Common myeloid progenitor, CD34-positive (primary cell): ENCODE results near the gene GLRX5.

Experiments used
- CTCF ChIA-PET: fragments of 350-600 bp; sonication (Branson Sonifier 250); formaldehyde crosslinking; loops from one replicate; lab custom pipeline; 2021; ENCODE audit warnings: antibody characterized with exemption; lab: Charles Lee
- POLR2A ChIA-PET: fragments of 350-600 bp; sonication (Branson Sonifier 250); formaldehyde crosslinking; loops from one replicate; lab custom pipeline; 2021; ENCODE audit warnings: antibody characterized with exemption; lab: Charles Lee
- DNase-seq, 3 donors: peaks; one replicate each; pipeline versions ENCODE4 v3.0.0 to v3.0.0-alpha.2; 2013
- H3K27ac ChIP-seq, 2 experiments: 1 replicate in 1 of 2; 2 replicates in 1 of 2; pipeline ENCODE4 v1.7.0; 2013; ENCODE audit warnings: inconsistent platforms in 2 of 2, low read length in 2 of 2, mild to moderate bottlenecking in 2 of 2, low read depth in 1 of 2, moderate library complexity in 1 of 2; ENCODE audit not compliant: severe bottlenecking in 2 of 2, insufficient read depth in 1 of 2, poor library complexity in 1 of 2
- H3K27me3 ChIP-seq, 5 experiments: replicated peaks in 2 of 5; 1 replicate in 3 of 5; 2 replicates in 2 of 5; pipeline versions ENCODE4 v1.6.1 to v1.7.0; 2013; ENCODE audit warnings: low read length in 4 of 5, mild to moderate bottlenecking in 2 of 5, moderate library complexity in 2 of 5, inconsistent platforms in 1 of 5; ENCODE audit not compliant: insufficient read depth in 5 of 5, control insufficient read depth in 4 of 5
- H3K36me3 ChIP-seq, 4 experiments: 1 replicate in 2 of 4; 2 replicates in 2 of 4; pipeline versions ENCODE4 v1.6.1 to v1.7.0; 2013; ENCODE audit warnings: low read length in 3 of 4, control low read depth in 1 of 4, mild to moderate bottlenecking in 1 of 4; ENCODE audit not compliant: control insufficient read depth in 4 of 4, insufficient read depth in 4 of 4
- H3K4me1 ChIP-seq, 4 experiments: 1 replicate in 3 of 4; 2 replicates in 1 of 4; pipeline versions ENCODE4 v1.6.1 to v1.7.1; 2013; ENCODE audit warnings: low read length in 3 of 4, mild to moderate bottlenecking in 3 of 4, control low read depth in 1 of 4, inconsistent platforms in 1 of 4, moderate library complexity in 1 of 4; ENCODE audit not compliant: control insufficient read depth in 4 of 4, insufficient read depth in 4 of 4; ENCODE audit errors: control extremely low read depth in 1 of 4
- H3K4me3 ChIP-seq, 7 experiments: 1 replicate in 4 of 7; 2 replicates in 3 of 7; pipeline versions ENCODE4 v1.5.1 to v1.7.0; 2013; ENCODE audit warnings: mild to moderate bottlenecking in 7 of 7, low read length in 6 of 7, moderate library complexity in 6 of 7, inconsistent platforms in 2 of 7, low read depth in 2 of 7, control low read depth in 1 of 7; ENCODE audit not compliant: insufficient read depth in 4 of 7, control insufficient read depth in 1 of 7; ENCODE audit errors: extremely low read depth in 1 of 7
- H3K9me3 ChIP-seq, 5 experiments: 1 replicate in 4 of 5; 2 replicates in 1 of 5; pipeline versions ENCODE4 v1.6.1 to v1.7.1; 2013; ENCODE audit warnings: low read length in 4 of 5, mild to moderate bottlenecking in 2 of 5, inconsistent platforms in 1 of 5, low read depth in 1 of 5, moderate library complexity in 1 of 5; ENCODE audit not compliant: control insufficient read depth in 4 of 5, insufficient read depth in 2 of 5; ENCODE audit errors: control extremely low read depth in 1 of 5
- WGBS: methylation state at CpG from one replicate; pipeline ENCODE4 v1.1.5; 2013; ENCODE audit not compliant: insufficient coverage; 5-methylcytosine and 5-hydroxymethylcytosine counted together

The GLRX5 gene

DNA sequence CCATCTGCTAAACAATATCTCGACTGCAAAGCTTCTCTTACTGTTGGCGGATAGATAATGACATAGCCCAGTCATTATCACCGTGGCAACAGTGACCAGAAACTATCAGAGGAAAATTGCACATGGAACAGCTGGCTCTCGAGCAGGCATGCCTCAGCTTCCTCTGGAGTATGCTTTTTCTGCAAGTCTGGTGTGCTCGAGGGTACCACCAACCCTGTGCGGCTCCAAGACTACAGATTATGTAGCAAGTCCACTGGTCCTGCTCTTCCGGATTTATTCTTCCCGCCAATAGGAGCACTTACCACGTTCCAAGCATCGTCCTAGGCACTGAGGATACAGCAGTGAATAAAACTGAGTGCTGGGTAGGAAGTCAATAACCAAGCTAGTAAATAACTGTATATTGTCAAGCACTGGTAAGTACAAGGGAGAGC lies 1.4 kb upstream of the GLRX5 start:
- H3K4me3 ChIP-seq: peak overlapping the region; percentile 53 to 87 (median 75)
- POLR2A ChIA-PET: interaction anchor here (0.8 kb wide), 1 partner anchor 18 kb away, joined by 3 read pairs; no protein-coding TSS in a partner anchor
- peak in 2 of 3 donors; percentile 67 to 77 for DNase-seq
- H3K27ac ChIP-seq: peak overlapping the region; percentile 90 to 97
- WGBS: 15% methylated on average over 5 of the region's 10 CpGs
- CTCF ChIA-PET: interaction anchor here (0.6 to 3.8 kb wide), 9 partner anchors 10 to 843 kb away, joined by 3 to 11 read pairs (median 4); partner anchors contain the start of gene SYNE3
- no peaks in the 10 kb centered on the region for H3K9me3 ChIP-seq
- peaks cover 0 to 25% (median 6%) of the 10 kb centered on the region in 4 experiments for H3K36me3 ChIP-seq
- H3K4me1 ChIP-seq: peaks cover 17 to 50% (median 33%) of the 10 kb centered on the region in 4 experiments
- H3K27me3 ChIP-seq: no peaks in the 10 kb centered on the region

DNA sequence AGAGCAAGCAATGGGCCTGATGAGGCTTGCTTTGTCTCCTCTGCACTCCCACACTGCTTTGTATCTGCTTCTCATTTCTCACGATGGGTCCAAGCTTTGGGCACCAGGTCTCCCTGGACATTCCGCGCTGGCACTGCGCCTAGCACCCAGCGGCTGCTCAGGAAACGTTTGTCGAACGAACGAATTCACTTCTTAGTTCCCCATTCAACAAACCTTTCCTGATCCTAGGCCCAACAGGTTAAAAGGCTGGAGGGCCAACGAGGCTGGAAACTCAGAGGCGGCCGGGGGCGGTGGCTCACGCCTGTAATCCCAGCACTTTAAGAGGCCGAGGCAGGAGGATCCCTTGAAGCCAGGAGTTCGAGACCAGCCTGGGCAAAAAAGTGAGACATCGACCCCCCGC lies 1.0 kb upstream of the GLRX5 start:
- Histone ChIP-seq H3K27ac (peak overlapping the region; percentile 90 to 97), H3K4me1 (peaks cover 17 to 50% (median 33%) of the 10 kb centered on the region in 4 experiments), H3K4me3 (peak overlapping the region; percentile 53 to 87 (median 75)), H3K27me3 (no peaks in the 10 kb centered on the region), H3K9me3 (no peaks in the 10 kb centered on the region), H3K36me3 (peaks cover 0 to 25% (median 6%) of the 10 kb centered on the region in 4 experiments)
- peak in 1 of 3 donors; percentile 43 for DNase-seq
- ChIA-PET POLR2A (interaction anchor here (0.8 kb wide), 1 partner anchor 19 kb away, joined by 3 read pairs; no protein-coding TSS in a partner anchor), CTCF (interaction anchor here (0.6 to 3.8 kb wide), 9 partner anchors 11 to 843 kb away, joined by 3 to 11 read pairs (median 4); partner anchors contain the start of gene SYNE3)
- WGBS: 0% methylated on average over 11 of the region's 18 CpGs

DNA sequence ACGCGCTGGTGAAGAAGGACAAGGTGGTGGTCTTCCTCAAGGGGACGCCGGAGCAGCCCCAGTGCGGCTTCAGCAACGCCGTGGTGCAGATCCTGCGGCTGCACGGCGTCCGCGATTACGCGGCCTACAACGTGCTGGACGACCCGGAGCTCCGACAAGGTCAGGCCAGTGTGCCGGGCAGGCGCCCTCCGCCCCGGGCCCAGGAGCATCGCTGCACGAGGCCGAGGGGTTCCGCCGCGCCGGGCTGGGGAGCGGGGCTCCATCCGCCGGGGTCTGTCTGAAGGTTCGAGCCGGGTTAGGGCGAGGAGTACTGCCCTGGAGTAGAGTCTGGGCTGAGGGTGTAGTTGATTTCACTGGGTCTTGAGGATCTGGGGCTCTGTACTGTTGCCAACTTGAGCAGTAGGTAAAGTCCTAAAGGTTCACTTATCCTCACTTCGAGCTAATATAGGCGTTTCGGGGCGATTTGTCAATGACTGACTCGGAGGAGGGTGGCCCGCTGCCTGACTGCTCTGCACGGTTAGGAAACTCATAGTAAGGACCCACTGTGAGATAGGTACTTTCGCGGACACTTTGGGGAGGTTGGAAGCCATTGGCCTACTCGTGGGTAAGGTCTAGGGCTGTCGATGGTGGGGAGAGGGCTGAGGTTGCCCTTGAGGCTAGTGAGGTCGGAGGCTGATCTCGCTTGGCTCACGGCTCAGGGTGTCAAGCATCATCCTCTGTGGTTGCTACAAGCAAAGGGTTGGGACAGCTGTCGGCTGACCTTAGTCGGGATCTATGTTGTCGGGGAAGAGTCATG lies 574 bp downstream of the GLRX5 start:
- WGBS: 3% methylated on average over 50 of the region's 52 CpGs
- peak overlapping the region; percentile 66 to 83 for H3K27ac ChIP-seq
- ChIA-PET POLR2A (interaction anchor here (1.0 kb wide), 1 partner anchor 1002 kb away, joined by 3 read pairs; no protein-coding TSS in a partner anchor), CTCF (interaction anchor here (1.0 to 3.8 kb wide), 5 partner anchors 12 to 97 kb away, joined by 3 to 11 read pairs (median 5); no protein-coding TSS in a partner anchor)
- peak in 1 of 3 donors; percentile 33 for DNase-seq
- no peaks in the 10 kb centered on the region for H3K9me3 ChIP-seq
- H3K4me1 ChIP-seq: peaks cover 17 to 49% (median 33%) of the 10 kb centered on the region in 4 experiments
- no peaks in the 10 kb centered on the region for H3K27me3 ChIP-seq
- peaks cover 0 to 16% (median 3%) of the 10 kb centered on the region in 4 experiments for H3K36me3 ChIP-seq
- H3K4me3 ChIP-seq: peak overlapping the region; percentile 75 to 90 (median 87)

DNA sequence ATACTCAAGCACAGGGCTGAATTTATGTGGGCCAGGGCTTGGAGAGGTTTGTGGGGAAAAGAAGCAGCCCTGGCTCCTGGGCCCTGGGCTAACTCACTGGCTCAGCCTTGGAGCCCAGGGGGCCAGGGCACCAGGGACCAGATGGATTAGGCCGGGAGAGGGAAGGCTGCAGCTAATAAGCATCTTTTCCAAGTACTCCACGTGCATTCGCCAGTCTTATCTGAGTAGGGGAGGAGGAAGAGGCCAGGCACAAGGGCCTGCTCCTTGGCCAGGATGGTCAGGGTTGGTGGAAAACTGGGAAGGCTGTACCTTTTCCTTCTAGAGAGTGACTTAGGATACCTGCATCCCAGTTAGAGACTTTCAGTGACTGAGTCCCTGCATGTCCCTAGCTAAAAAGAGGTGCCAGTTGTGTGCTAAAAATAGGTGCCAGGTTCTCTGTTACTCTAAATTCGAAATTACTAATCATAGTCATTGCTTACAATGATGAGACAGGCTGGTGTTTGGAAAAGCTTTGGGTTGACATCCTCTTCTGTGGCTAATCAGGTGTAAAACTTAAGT lies 1.3 kb downstream of the GLRX5 start:
- no peak for DNase-seq
- peaks cover 0 to 10% (median 0%) of the 10 kb centered on the region in 4 experiments for H3K36me3 ChIP-seq
- no peaks in the 10 kb centered on the region for H3K9me3 ChIP-seq
- POLR2A ChIA-PET: no interaction called here
- WGBS: 53% methylated on average over 3 of the region's 4 CpGs
- peak overlapping the region in 6 of 7 experiments; percentile 75 to 90 (median 82) for H3K4me3 ChIP-seq
- H3K27me3 ChIP-seq: no peaks in the 10 kb centered on the region
- peak overlapping the region in 1 of 2 experiments; percentile 83 for H3K27ac ChIP-seq
- peaks cover 17 to 47% (median 32%) of the 10 kb centered on the region in 4 experiments for H3K4me1 ChIP-seq
- CTCF ChIA-PET: interaction anchor here (0.8 to 3.8 kb wide), 6 partner anchors 9 to 98 kb away, joined by 4 to 11 read pairs (median 6); no protein-coding TSS in a partner anchor

DNA sequence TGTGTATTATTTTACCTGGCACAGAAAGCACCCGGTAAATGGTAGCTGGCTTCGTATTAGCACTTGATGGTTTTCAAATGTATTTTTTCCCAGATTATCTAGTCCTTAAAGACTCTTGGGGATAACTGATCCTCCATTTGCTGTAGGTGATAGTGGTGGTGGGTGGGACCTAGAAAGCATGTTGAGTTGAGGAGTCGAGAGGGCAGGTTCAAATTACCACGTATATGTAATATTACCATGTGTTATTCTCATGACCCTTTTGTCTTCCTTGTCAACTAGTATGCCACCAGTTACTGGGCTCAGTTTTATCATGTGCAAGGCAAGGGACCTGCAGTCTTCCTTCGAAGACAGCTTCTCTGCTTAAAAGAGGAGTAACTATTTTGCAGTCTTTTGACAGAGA lies 1.8 kb downstream of the GLRX5 start:
- peak overlapping the region in 1 of 2 experiments; percentile 83 for H3K27ac ChIP-seq
- CTCF ChIA-PET: interaction anchor here (0.8 to 3.8 kb wide), 6 partner anchors 9 to 99 kb away, joined by 4 to 11 read pairs (median 6); no protein-coding TSS in a partner anchor
- H3K36me3 ChIP-seq: peaks cover 0 to 5% (median 0%) of the 10 kb centered on the region in 4 experiments
- H3K4me3 ChIP-seq: peak overlapping the region in 2 of 7 experiments; percentile 48 to 75
- no peaks in the 10 kb centered on the region for H3K9me3 ChIP-seq
- 88% methylated on average over 3 of the region's 5 CpGs for WGBS
- H3K27me3 ChIP-seq: no peaks in the 10 kb centered on the region
- POLR2A ChIA-PET: no interaction called here
- DNase-seq: no peak
- H3K4me1 ChIP-seq: peaks cover 17 to 42% (median 29%) of the 10 kb centered on the region in 4 experiments

DNA sequence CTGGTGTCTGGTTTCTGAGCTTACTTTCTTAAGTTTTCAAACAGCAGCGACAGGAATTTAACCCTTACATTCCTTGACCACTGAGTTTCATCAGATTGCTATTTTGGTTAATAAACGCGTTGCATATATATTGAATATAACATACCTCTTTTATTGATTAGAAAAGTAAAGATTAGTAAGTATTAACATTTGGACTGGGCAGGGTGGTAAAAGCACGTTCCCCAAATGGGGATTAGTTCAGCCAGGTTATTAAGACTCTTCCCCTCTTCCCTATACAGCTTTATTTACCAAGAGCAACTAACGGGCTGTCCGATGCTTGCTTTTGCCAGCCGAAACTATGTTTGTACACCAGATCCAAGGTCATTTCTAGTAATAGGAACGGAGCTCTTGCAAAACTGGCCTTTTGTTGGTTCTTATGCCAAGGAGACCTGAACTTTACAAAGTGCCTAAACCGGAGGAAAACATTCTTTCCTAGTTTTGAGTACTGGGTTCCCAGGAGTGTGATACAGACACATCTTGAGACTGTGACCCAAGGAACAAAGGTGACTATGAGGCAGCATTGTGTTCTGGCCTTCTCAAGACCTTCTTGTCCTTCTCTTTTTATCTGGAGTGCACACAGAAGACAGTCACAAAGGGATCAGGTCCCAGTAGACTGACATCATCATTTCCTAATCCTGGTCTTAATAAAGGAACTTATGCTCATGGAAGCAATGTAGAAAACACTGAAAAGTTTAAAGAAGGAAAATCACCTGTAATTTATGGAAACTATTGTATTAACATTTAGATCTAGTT lies 2.6 kb downstream of the GLRX5 start:
- H3K36me3 ChIP-seq: peaks cover 0 to 2% (median 0%) of the 10 kb centered on the region in 4 experiments
- ChIA-PET POLR2A (no interaction called here), CTCF (interaction anchor here (0.8 to 1.8 kb wide), 4 partner anchors 10 to 97 kb away, joined by 3 to 7 read pairs (median 4); no protein-coding TSS in a partner anchor)
- peaks cover 9 to 33% (median 22%) of the 10 kb centered on the region in 4 experiments for H3K4me1 ChIP-seq
- DNase-seq: no peak
- 96% methylated on average over 5 of the region's 9 CpGs for WGBS
- H3K4me3 ChIP-seq: no peak overlapping the region
- no peaks in the 10 kb centered on the region for H3K27me3 ChIP-seq
- H3K27ac ChIP-seq: peak overlapping the region in 1 of 2 experiments; percentile 20
- no peaks in the 10 kb centered on the region for H3K9me3 ChIP-seq
